T-helper 1 cell treated with Interleukin-12 subunit alpha and Interleukin-12 subunit beta and Interleukin-4 antibody, amounts not matched to agents 30 μg/mL and 1 μg/mL, for 36 hours (primary cell): ENCODE results near the gene CCDC127.
"Not testable (repeated sequence)": the region's sequence is repeated elsewhere in the genome, so short reads cannot be mapped to it uniquely, and the experiment has no call there.

Experiments
- H3K27ac Mint-ChIP-seq: one replicate; pipeline ENCODE4 v1.8.0; 2021; ENCODE audit warnings: mild to moderate bottlenecking, mixed read lengths
- H3K27me3 Mint-ChIP-seq: one replicate; pipeline ENCODE4 v1.8.0; 2021; ENCODE audit warnings: low read depth, mixed read lengths
- H3K36me3 Mint-ChIP-seq: one replicate; pipeline ENCODE4 v1.8.0; 2021; ENCODE audit warnings: low read depth, mixed read lengths
- H3K4me1 Mint-ChIP-seq: one replicate; pipeline ENCODE4 v1.8.0; 2021; ENCODE audit warnings: low read depth, mixed read lengths
- H3K4me3 Mint-ChIP-seq: one replicate; pipeline ENCODE4 v1.8.0; 2021; ENCODE audit warnings: mild to moderate bottlenecking, moderate library complexity, mixed read lengths
- H3K9me3 Mint-ChIP-seq: one replicate; pipeline ENCODE4 v1.8.0; 2021; ENCODE audit warnings: mixed read lengths

Gene CCDC127

GRCh38 chr5:170971-171800, 46.8 kb downstream of the CCDC127 start:
- no peaks in the 10 kb centered on the region for H3K27me3 Mint-ChIP-seq
- no peaks in the 10 kb centered on the region for H3K36me3 Mint-ChIP-seq
- H3K27ac Mint-ChIP-seq = no peak overlapping the region
- H3K4me3 Mint-ChIP-seq = no peak overlapping the region
- no peaks in the 10 kb centered on the region for H3K9me3 Mint-ChIP-seq
- no peaks in the 10 kb centered on the region for H3K4me1 Mint-ChIP-seq

- Mint-ChIP-seq H3K4me1 (no peaks in the 10 kb centered on the region), H3K27me3 (no peaks in the 10 kb centered on the region), H3K4me3 (no peak overlapping the region), H3K27ac (no peak overlapping the region), H3K9me3 (no peaks in the 10 kb centered on the region), H3K36me3 (no peaks in the 10 kb centered on the region)
Measured at GRCh38 chr5:169728-170094, 48.2 kb downstream of the CCDC127 start.

- Mint-ChIP-seq H3K36me3 (no peaks in the 10 kb centered on the region), H3K9me3 (no peaks in the 10 kb centered on the region), H3K4me3 (no peak overlapping the region), H3K4me1 (no peaks in the 10 kb centered on the region), H3K27me3 (no peaks in the 10 kb centered on the region), H3K27ac (no peak overlapping the region)
Measured at GRCh38 chr5:169071-169727, 48.8 kb downstream of the CCDC127 start.

GRCh38 chr5:167982-168660, 49.8 kb downstream of the CCDC127 start:
- Mint-ChIP-seq H3K36me3 (no peaks in the 10 kb centered on the region), H3K27ac (no peak overlapping the region), H3K4me1 (no peaks in the 10 kb centered on the region), H3K9me3 (no peaks in the 10 kb centered on the region), H3K4me3 (no peak overlapping the region), H3K27me3 (no peaks in the 10 kb centered on the region)

- Mint-ChIP-seq H3K27ac (no peak overlapping the region), H3K4me3 (no peak overlapping the region), H3K27me3 (no peaks in the 10 kb centered on the region), H3K9me3 (no peaks in the 10 kb centered on the region), H3K4me1 (no peaks in the 10 kb centered on the region), H3K36me3 (no peaks in the 10 kb centered on the region)
Measured at GRCh38 chr5:167511-167910, 50.4 kb downstream of the CCDC127 start.

- Mint-ChIP-seq H3K4me3 (no peak overlapping the region), H3K27me3 (no peaks in the 10 kb centered on the region), H3K36me3 (no peaks in the 10 kb centered on the region), H3K9me3 (no peaks in the 10 kb centered on the region), H3K27ac (no peak overlapping the region), H3K4me1 (no peaks in the 10 kb centered on the region)
Measured at GRCh38 chr5:166441-167372, 51.2 kb downstream of the CCDC127 start.

- not testable (repeated sequence) for H3K27ac Mint-ChIP-seq, H3K4me1 Mint-ChIP-seq, H3K9me3 Mint-ChIP-seq, H3K36me3 Mint-ChIP-seq, H3K27me3 Mint-ChIP-seq, H3K4me3 Mint-ChIP-seq
Measured at GRCh38 chr5:164783-165182, 53.2 kb downstream of the CCDC127 start.

GRCh38 chr5:164244-164643, 53.7 kb downstream of the CCDC127 start:
- Mint-ChIP-seq H3K4me3 (no peak overlapping the region), H3K27me3 (no peaks in the 10 kb centered on the region), H3K4me1 (no peaks in the 10 kb centered on the region), H3K27ac (no peak overlapping the region), H3K36me3 (no peaks in the 10 kb centered on the region), H3K9me3 (no peaks in the 10 kb centered on the region)

GRCh38 chr5:163841-164240, 54.1 kb downstream of the CCDC127 start:
- no peak overlapping the region for H3K4me3 Mint-ChIP-seq

GRCh38 chr5:163338-163620, 54.7 kb downstream of the CCDC127 start:
- no peaks in the 10 kb centered on the region for H3K4me1 Mint-ChIP-seq
- no peaks in the 10 kb centered on the region for H3K27me3 Mint-ChIP-seq
- H3K36me3 Mint-ChIP-seq = no peaks in the 10 kb centered on the region
- H3K9me3 Mint-ChIP-seq = no peaks in the 10 kb centered on the region
- no peak overlapping the region for H3K4me3 Mint-ChIP-seq
- no peak overlapping the region for H3K27ac Mint-ChIP-seq

More at GRCh38 chr5:163841-164240, 54.1 kb downstream of the CCDC127 start:
- no peaks in the 10 kb centered on the region for H3K36me3 Mint-ChIP-seq
- H3K4me1 Mint-ChIP-seq = no peaks in the 10 kb centered on the region
- H3K9me3 Mint-ChIP-seq = no peaks in the 10 kb centered on the region
- H3K27ac Mint-ChIP-seq = no peak overlapping the region
- H3K27me3 Mint-ChIP-seq = no peaks in the 10 kb centered on the region

- Mint-ChIP-seq H3K4me3 (no peak overlapping the region), H3K27me3 (no peaks in the 10 kb centered on the region), H3K27ac (no peak overlapping the region), H3K4me1 (no peaks in the 10 kb centered on the region), H3K36me3 (no peaks in the 10 kb centered on the region), H3K9me3 (no peaks in the 10 kb centered on the region)
Measured at GRCh38 chr5:162565-163337, 55.2 kb downstream of the CCDC127 start.

GRCh38 chr5:162190-162564, 55.8 kb downstream of the CCDC127 start:
- no peaks in the 10 kb centered on the region for H3K4me1 Mint-ChIP-seq
- H3K36me3 Mint-ChIP-seq = no peaks in the 10 kb centered on the region
- no peaks in the 10 kb centered on the region for H3K27me3 Mint-ChIP-seq
- H3K27ac Mint-ChIP-seq = no peak overlapping the region
- H3K9me3 Mint-ChIP-seq = no peaks in the 10 kb centered on the region
- no peak overlapping the region for H3K4me3 Mint-ChIP-seq

- H3K36me3 Mint-ChIP-seq = no peaks in the 10 kb centered on the region
- no peaks in the 10 kb centered on the region for H3K4me1 Mint-ChIP-seq
- H3K27me3 Mint-ChIP-seq = no peaks in the 10 kb centered on the region
- no peaks in the 10 kb centered on the region for H3K9me3 Mint-ChIP-seq
- no peak overlapping the region for H3K27ac Mint-ChIP-seq
- no peak overlapping the region for H3K4me3 Mint-ChIP-seq
Measured at GRCh38 chr5:161803-162110, 56.2 kb downstream of the CCDC127 start.
